ENCODE data around the gene NKAPL.

- no peak for TF ChIP-seq CTCF (IDR thresholded peaks at IDR 0.05; ENCODE audit: control extremely low read depth in 1 of 3, insufficient read depth in 1 of 3, low read depth in 1 of 3, low read length in 3 of 3)
- no peak for TF ChIP-seq RFX5 (IDR thresholded peaks at IDR 0.05; ENCODE audit: borderline replicate concordance, low read depth, low read length)
- no peak for TF ChIP-seq RAD21 (IDR thresholded peaks at IDR 0.05 in 1 of 2, conservative IDR thresholded peaks at IDR 0.05 in 1 of 2; ENCODE audit: low read depth in 2 of 2, low read length in 2 of 2)
- no peak for TF ChIP-seq NANOG (IDR thresholded peaks at IDR 0.05; ENCODE audit: insufficient read depth, low read depth, low read length, poor library complexity, severe bottlenecking)
- no peak for TF ChIP-seq TAF1 (IDR thresholded peaks at IDR 0.05; ENCODE audit: low read depth, low read length)
- TF ChIP-seq EP300 (IDR thresholded peaks at IDR 0.05; ENCODE audit: borderline replicate concordance in 1 of 2, low read depth in 2 of 2, low read length in 2 of 2) = no peak
- TF ChIP-seq RXRA (IDR thresholded peaks at IDR 0.05; ENCODE audit: insufficient read depth, low read depth, low read length) = no peak
- TF ChIP-seq HDAC2 (IDR thresholded peaks at IDR 0.05; ENCODE audit: borderline replicate concordance in 1 of 2, low read depth in 2 of 2, low read length in 2 of 2) = no peak
- no peak for TF ChIP-seq SP2 (IDR thresholded peaks at IDR 0.05; ENCODE audit: low read length)
- TF ChIP-seq MAX (IDR thresholded peaks at IDR 0.05) = no peak
- no peak for TF ChIP-seq ZNF274 (IDR thresholded peaks at IDR 0.05; ENCODE audit: borderline replicate concordance, extremely low read depth, low read length)
- no peak for TF ChIP-seq POLR2A (IDR thresholded peaks at IDR 0.05; ENCODE audit: control extremely low read depth in 1 of 2, low read depth in 2 of 2, low read length in 2 of 2)
- TF ChIP-seq TAF7 (optimal IDR thresholded peaks at IDR 0.05; ENCODE audit: borderline replicate concordance, low read depth, low read length) = no peak
Measured at GRCh38 chr6:28248916-28249315, 10.2 kb upstream of the NKAPL start.

Data from H1 (cell line).